GM12872 (cell line): ENCODE measurements around the gene NTM.

Source experiments
- TF ChIP-seq, protein P1 (sequence below): IDR thresholded peaks from 3 replicates; pipeline ENCODE4 v1.5.1; 2011; ENCODE audit warnings: low read depth, mild to moderate bottlenecking, low read length, moderate library complexity; ENCODE audit not compliant: insufficient read depth

The NTM gene

DNA sequence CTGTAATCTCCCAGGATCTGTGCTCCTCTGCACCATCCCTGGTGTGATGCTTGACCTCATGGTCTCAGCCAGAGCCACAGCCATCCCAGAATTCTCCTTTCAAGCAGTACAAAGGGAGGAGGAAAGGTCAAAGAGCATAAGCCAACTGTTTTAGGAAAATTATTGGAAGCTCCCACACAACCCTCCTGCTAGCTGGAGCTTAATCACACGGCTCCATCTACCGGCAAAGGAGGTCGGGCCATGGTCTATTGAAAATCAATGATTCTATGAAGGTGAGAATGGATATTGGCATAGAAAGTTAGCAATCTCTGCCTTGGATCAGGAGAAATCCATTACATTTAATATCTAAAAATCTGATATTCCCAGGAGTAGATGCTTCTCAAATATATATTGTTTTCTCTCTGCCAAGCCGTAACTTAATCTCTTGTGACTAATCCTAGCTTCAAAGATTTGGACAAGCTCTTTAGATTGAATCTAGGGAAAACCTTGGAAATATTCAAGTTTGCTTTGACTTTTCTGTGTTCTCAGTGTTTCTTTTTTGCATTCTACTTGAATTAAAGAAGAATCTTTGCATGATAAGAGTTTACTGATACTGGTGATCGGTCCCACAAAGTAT, 259.6 kb downstream of the NTM start:
- TF ChIP-seq, protein P1, sequence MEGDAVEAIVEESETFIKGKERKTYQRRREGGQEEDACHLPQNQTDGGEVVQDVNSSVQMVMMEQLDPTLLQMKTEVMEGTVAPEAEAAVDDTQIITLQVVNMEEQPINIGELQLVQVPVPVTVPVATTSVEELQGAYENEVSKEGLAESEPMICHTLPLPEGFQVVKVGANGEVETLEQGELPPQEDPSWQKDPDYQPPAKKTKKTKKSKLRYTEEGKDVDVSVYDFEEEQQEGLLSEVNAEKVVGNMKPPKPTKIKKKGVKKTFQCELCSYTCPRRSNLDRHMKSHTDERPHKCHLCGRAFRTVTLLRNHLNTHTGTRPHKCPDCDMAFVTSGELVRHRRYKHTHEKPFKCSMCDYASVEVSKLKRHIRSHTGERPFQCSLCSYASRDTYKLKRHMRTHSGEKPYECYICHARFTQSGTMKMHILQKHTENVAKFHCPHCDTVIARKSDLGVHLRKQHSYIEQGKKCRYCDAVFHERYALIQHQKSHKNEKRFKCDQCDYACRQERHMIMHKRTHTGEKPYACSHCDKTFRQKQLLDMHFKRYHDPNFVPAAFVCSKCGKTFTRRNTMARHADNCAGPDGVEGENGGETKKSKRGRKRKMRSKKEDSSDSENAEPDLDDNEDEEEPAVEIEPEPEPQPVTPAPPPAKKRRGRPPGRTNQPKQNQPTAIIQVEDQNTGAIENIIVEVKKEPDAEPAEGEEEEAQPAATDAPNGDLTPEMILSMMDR = no peak

DNA sequence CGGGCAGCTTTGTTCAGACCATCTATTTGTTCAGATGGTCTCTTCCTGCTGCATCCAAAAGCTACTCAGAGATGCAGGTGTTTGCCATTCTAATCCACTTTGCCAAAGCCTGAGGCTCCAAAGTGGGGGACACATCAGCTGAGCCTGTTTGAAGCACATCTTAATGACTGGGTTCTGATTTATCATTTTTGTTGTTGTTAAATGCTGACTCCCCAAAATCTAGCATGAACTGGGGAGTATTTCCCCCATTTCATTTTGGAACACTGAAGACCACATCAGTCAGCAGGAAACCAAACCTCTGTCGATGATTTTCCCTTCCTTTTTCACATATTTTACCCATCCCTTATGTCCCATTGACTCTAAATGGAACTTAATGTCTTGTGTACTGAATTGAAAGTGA, 262.6 kb downstream of the NTM start:
- TF ChIP-seq, protein P1 = no peak

DNA sequence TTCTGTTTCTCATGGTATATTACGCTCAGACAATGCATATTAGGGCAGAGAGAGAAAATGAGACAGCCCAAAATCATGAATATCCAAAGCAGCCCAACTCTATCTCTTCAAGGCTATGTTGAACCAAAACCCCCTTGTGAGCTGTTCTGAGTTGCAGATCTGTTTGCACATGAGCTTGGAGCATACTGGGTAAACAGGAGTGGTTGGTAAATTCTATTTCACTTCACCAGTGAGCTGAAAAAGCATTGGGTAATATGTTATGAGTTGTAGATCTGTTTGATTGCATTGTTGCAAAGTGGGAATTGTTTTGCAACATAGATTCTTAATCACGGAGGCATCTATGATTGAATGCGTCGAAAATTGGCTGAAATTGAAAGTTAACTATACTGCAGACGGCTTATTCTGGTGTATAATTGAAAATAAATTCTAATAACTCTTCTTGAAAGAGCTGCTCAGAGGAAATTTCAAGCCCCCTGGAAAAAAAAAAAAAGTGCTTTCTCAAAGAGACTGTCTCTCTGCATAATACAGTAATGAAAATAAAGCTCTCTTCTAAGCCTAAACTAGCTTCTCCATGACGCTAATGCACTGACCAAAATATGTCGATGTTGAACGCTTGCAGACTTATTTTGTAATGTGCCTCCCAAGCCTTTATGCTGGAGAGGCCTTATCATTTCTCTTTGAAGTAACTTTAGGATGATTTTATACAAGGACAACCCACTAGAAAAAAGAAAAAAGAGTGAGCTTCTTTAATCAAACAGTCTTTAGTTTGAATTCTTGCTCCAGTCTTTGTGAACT, 263.7 kb downstream of the NTM start:
- TF ChIP-seq, protein P1 = no peak

DNA sequence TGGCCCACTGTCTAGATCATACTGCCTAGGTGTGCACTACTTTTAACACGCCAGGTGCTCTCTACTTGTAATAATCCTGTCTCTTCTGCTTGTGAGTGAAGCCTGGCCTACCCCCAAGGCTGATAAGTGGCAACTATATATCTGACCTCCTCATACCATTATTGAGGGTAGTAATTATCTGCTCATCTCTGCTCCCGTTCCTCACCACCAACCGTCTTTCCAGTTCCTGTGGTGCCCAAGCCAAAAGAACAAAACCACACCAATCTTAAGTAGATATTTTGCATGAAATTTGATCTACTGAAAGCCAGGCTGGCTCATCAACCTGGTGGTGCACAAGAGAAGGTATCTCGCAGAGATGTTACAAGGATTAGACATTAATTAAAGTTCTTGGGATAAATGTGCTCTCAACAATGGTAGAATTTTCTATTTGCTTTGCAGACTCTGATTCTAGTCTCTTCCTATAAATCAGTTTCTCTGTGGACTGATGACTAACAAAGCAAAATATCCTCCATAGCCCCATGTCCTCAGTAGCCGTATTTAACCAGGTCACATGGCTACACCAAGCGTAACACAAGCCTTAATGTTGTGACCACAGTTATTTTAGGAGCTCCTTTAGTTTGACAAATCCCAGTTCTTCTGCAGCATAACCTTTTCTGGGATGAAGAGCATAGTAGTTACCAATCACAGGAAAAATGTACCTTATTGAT, 267.2 kb downstream of the NTM start:
- TF ChIP-seq, protein P1 = no peak

DNA sequence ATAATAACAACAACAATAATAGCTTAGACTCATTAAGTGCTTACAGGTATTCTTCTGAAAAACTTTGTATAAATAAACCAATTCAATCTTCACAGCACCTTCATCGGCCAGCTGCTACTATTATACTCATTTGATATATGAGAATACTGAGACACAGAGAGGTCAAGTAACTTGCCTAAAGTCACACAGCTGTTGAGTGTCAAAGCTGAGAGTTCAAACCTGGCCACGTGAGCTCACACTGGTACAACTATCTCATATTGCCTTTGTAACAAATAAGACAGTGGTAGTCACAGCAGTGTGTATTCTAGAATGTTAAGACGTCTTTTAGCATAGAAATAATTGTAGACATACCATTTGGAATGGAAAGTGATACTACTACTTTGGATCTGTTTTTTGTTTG, 268.5 kb downstream of the NTM start:
- TF ChIP-seq, protein P1 = no peak

DNA sequence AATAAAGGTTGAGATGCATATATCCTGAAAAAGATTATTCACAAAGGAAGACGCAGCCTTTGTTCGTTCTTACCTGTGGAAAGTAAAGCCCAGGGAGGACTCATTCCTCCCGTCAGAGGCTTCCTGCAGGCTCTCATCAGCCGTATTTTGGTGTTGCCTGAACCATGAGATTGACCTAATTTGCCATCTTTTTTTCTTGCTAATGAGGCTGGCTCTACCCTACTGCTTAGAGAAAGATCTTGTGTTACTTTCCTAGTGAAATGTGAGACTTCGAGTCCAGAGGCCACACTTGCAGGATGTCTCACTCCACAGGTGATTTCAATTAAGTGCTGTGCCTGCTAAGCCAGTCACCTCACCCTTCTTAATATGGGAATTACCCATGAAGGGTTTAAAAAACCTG, 269.9 kb downstream of the NTM start:
- TF ChIP-seq, protein P1 = no peak

DNA sequence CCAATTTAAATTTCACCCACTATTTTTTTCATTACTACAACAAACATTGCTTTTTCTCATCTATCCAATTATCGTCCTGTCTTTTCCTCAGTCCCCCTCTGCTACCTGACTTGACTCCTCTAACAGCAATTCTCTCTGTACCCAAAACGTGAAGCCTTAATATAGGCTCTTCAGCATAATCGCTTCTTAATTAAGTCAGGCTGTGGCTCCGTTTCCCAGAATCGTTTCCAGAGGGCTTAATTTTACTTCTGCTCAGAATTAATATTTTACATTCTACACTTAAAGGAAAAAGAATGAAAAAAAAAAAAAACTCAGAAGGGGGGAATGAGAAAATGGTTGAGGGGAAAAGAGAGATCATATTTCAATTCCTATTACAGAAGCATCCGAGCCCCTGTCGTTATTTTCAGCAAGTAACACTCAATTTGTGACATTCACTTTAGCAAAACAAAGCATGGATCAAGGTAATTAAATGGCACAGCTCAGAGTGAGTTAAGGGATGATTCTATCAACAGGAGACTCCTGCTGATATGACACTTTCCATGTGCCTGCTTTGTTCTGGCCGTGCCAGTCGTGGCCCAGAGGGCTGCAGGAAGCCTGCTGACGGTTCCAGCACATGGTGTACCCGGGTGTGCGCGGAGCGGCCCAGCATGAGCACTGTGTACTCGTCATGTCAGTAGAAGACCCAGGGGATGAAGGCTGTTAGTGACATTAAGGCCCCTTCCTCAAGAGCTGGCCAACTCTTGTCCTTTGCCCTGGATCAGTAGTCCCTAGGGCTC, 272.5 kb downstream of the NTM start:
- TF ChIP-seq, protein P1 = no peak
